NCI-H345 (cell line): ENCODE measurements around the gene TNRC6A.
A peak's percentile ranks its signal among the peaks of the same experiment; 100 is the strongest.
"Not testable (repeated sequence)": the region's sequence is repeated elsewhere in the genome, so short reads cannot be mapped to it uniquely, and the experiment has no call there.

Source experiments
- DNase-seq: peaks from one replicate; lab custom pipeline; 2025; lab: John Stamatoyannopoulos, UW

Gene TNRC6A

GRCh38 chr16:24729243-24729950, at the start of gene TNRC6A:
TSS of gene TNRC6A (plus strand) at chr16:24729651. CDS start at chr16:24729842, 191 bp downstream.
- DNase-seq, result peak; percentile 84

GRCh38 chr16:24681793-24682192, 47.7 kb upstream of the TNRC6A start:
- no peak for DNase-seq

- no peak for DNase-seq
Measured at GRCh38 chr16:24683250-24683649, 46.2 kb upstream of the TNRC6A start.

- no peak for DNase-seq
Measured at GRCh38 chr16:24683847-24684493, 45.5 kb upstream of the TNRC6A start.

- no peak for DNase-seq
Measured at GRCh38 chr16:24685539-24686432, 43.7 kb upstream of the TNRC6A start.

- no peak for DNase-seq
Measured at GRCh38 chr16:24686678-24687077, 42.8 kb upstream of the TNRC6A start.

- no peak for DNase-seq
Measured at GRCh38 chr16:24688359-24688758, 41.1 kb upstream of the TNRC6A start.

- DNase-seq, result no peak
Measured at GRCh38 chr16:24689128-24689527, 40.3 kb upstream of the TNRC6A start.

GRCh38 chr16:24692854-24693253, 36.6 kb upstream of the TNRC6A start:
- no peak for DNase-seq

- no peak for DNase-seq
Measured at GRCh38 chr16:24694931-24695330, 34.5 kb upstream of the TNRC6A start.

- no peak for DNase-seq
Measured at GRCh38 chr16:24696699-24697098, 32.8 kb upstream of the TNRC6A start.

- no peak for DNase-seq
Measured at GRCh38 chr16:24698308-24698707, 31.1 kb upstream of the TNRC6A start.

- DNase-seq, result no peak
Measured at GRCh38 chr16:24699151-24699723, 30.2 kb upstream of the TNRC6A start.

GRCh38 chr16:24700549-24701392, 28.7 kb upstream of the TNRC6A start:
- DNase-seq, result no peak

- no peak for DNase-seq
Measured at GRCh38 chr16:24701521-24701951, 27.9 kb upstream of the TNRC6A start.

GRCh38 chr16:24707760-24708159, 21.7 kb upstream of the TNRC6A start:
- DNase-seq, result not testable (repeated sequence)

GRCh38 chr16:24713379-24713778, 16.1 kb upstream of the TNRC6A start:
- DNase-seq, result no peak

GRCh38 chr16:24717411-24717810, 12.0 kb upstream of the TNRC6A start:
- no peak for DNase-seq

- DNase-seq, result no peak
Measured at GRCh38 chr16:24718967-24719521, 10.4 kb upstream of the TNRC6A start.

GRCh38 chr16:24721830-24722238, 7.6 kb upstream of the TNRC6A start:
- DNase-seq, result no peak

- no peak for DNase-seq
Measured at GRCh38 chr16:24723663-24724062, 5.8 kb upstream of the TNRC6A start.
